SK-N-SH (cell line): Measurements from ENCODE around the gene SLC22A2. TPM values are rescaled to one million over a fixed set of nuclear protein-coding genes. Genes with fewer than 3 reads are reported as not detected.

Source experiments
- CTCF ChIA-PET: fragments of 300-600, 350-600 bp; formaldehyde crosslinking; extraction: SDS; loops from one replicate; lab custom pipeline; 2021; lab: Yijun Ruan, JAX
- POLR2A ChIA-PET: fragments of 350-600 bp; sonication (Branson Sonifier 250); formaldehyde crosslinking; extraction: SDS; loops from one replicate; lab custom pipeline; 2020; ENCODE audit warnings: antibody characterized with exemption, inconsistent platforms; lab: Yijun Ruan, JAX
- DNase-seq: peaks from one replicate; pipeline ENCODE4 v3.0.0; 2012
- H2AFZ ChIP-seq: fragments of 200-600 bp; sonication (generic); 2 replicates; pipeline ENCODE4 v1.8.1; 2016; ENCODE audit warnings: antibody characterized with exemption, mild to moderate bottlenecking, low read depth
- H3F3A ChIP-seq: fragments of 200-600 bp; sonication (generic); replicated peaks from 2 replicates; pipeline ENCODE3; 2016; ENCODE audit warnings: antibody characterized with exemption, mild to moderate bottlenecking; ENCODE audit not compliant: insufficient read depth
- H3K27ac ChIP-seq, 2 experiments: fragments of 200-500 bp in 1 of 2; fragments of 200-600 bp in 1 of 2; sonication (Bioruptor generic) in 1 of 2; sonication (generic), shearing (Covaris generic) in 1 of 2; 2 replicates each; pipeline versions ENCODE4 v1.5.1 to v1.6.1; 2014 to 2016; ENCODE audit warnings: low read depth in 2 of 2, inconsistent platforms in 1 of 2, low read length in 1 of 2, mild to moderate bottlenecking in 1 of 2, mixed read lengths in 1 of 2
- H3K27me3 ChIP-seq: fragments of 200-600 bp; sonication (generic), shearing (Covaris generic); 2 replicates; pipeline ENCODE4 v1.6.1; 2016; ENCODE audit warnings: mixed run types; ENCODE audit not compliant: insufficient read depth
- H3K36me3 ChIP-seq, 2 experiments: fragments of 200-500 bp in 1 of 2; fragments of 200-600 bp in 1 of 2; sonication (Bioruptor generic) in 1 of 2; sonication (generic) in 1 of 2; replicated peaks in 1 of 2; 2 replicates each; pipeline versions ENCODE3 to v1.5.1; 2014 to 2016; ENCODE audit warnings: low read length in 1 of 2, mild to moderate bottlenecking in 1 of 2; ENCODE audit not compliant: insufficient read depth in 2 of 2, control insufficient read depth in 1 of 2
- H3K4me1 ChIP-seq, 2 experiments: fragments of 200-500 bp in 1 of 2; fragments of 200-600 bp in 1 of 2; sonication (Bioruptor generic) in 1 of 2; sonication (generic), shearing (Covaris generic) in 1 of 2; 2 replicates each; pipeline versions ENCODE4 v1.5.1 to v1.6.1; 2014 to 2016; ENCODE audit warnings: low read depth in 1 of 2, low read length in 1 of 2, mixed run types in 1 of 2; ENCODE audit not compliant: insufficient read depth in 2 of 2, control insufficient read depth in 1 of 2
- H3K4me2 ChIP-seq: fragments of 200-600 bp; sonication (generic), shearing (Covaris generic); 2 replicates; pipeline ENCODE4 v1.6.1; 2017; ENCODE audit warnings: mixed run types
- H3K4me3 ChIP-seq, 2 experiments: fragments of 200-500 bp in 1 of 2; fragments of 200-600 bp in 1 of 2; sonication (Bioruptor generic) in 1 of 2; sonication (generic), shearing (Covaris generic) in 1 of 2; 2 replicates each; pipeline versions ENCODE4 v1.5.1 to v1.8.1; 2014 to 2016; ENCODE audit warnings: low read depth in 2 of 2, inconsistent platforms in 1 of 2, low read length in 1 of 2, mild to moderate bottlenecking in 1 of 2, mixed read lengths in 1 of 2, moderate library complexity in 1 of 2
- H3K79me2 ChIP-seq: fragments of 200-600 bp; sonication (generic); 2 replicates; pipeline ENCODE4 v1.8.1; 2017; ENCODE audit warnings: mild to moderate bottlenecking; ENCODE audit not compliant: insufficient read depth
- H3K9ac ChIP-seq: fragments of 200-600 bp; sonication (generic); 2 replicates; pipeline ENCODE4 v1.6.1; 2017; ENCODE audit warnings: mixed run types
- H3K9me2 ChIP-seq: fragments of 200-600 bp; sonication (generic); 2 replicates; pipeline ENCODE4 v1.6.1; 2017; ENCODE audit warnings: mixed run types
- H3K9me3 ChIP-seq: fragments of 200-600 bp; sonication (generic); 2 replicates; pipeline ENCODE4 v1.6.1; 2017; ENCODE audit warnings: mixed run types, mild to moderate bottlenecking, moderate library complexity
- H4K20me1 ChIP-seq: fragments of 200-600 bp; sonication (generic); 2 replicates; pipeline ENCODE4 v1.6.1; 2017; ENCODE audit warnings: mild to moderate bottlenecking, mixed run types; ENCODE audit not compliant: insufficient read depth
- CHD2 ChIP-seq: fragments of 150-350 bp; IDR thresholded peaks from 2 replicates; pipeline ENCODE4 v1.6.1; 2018; ENCODE audit warnings: low read length; ENCODE audit not compliant: partially characterized antibody
- ELF1 ChIP-seq: IDR thresholded peaks from 2 replicates; pipeline ENCODE4 v1.4.0; 2012
- EP300 ChIP-seq, 2 experiments: IDR thresholded peaks; 2 replicates each; pipeline versions ENCODE4 v1.4.0 to v1.6.1; 2012; ENCODE audit warnings: borderline replicate concordance in 1 of 2, low read depth in 1 of 2, low read length in 1 of 2
- EZH2phosphoT487 ChIP-seq: fragments of 200-600 bp; sonication (generic); IDR thresholded peaks from 2 replicates; pipeline ENCODE4 v1.6.1; 2017; ENCODE audit warnings: low read depth, mixed run types, mild to moderate bottlenecking, antibody characterized with exemption, moderate library complexity, borderline replicate concordance
- FOXM1 ChIP-seq: IDR thresholded peaks from 2 replicates; pipeline ENCODE4 v1.4.0; 2012; ENCODE audit warnings: low read depth, mild to moderate bottlenecking
- IRF3 ChIP-seq: fragments of 150-350 bp; IDR thresholded peaks from 2 replicates; pipeline ENCODE4 v1.6.1; 2016; ENCODE audit warnings: mild to moderate bottlenecking, low read depth, low read length
- MEF2A ChIP-seq: IDR thresholded peaks from 2 replicates; pipeline ENCODE4 v1.4.0; 2012; ENCODE audit warnings: low read depth, borderline replicate concordance
- NFIC ChIP-seq: IDR thresholded peaks from 2 replicates; pipeline ENCODE4 v1.4.0; 2012; ENCODE audit warnings: borderline replicate concordance
- NRF1 ChIP-seq: IDR thresholded peaks from 2 replicates; pipeline ENCODE4 v1.6.1; 2012; ENCODE audit warnings: low read depth, mild to moderate bottlenecking, low read length
- POLR2AphosphoS5 ChIP-seq: IDR thresholded peaks from 2 replicates; pipeline ENCODE4 v1.6.1; 2012; ENCODE audit warnings: low read depth, low read length
- REST ChIP-seq: IDR thresholded peaks from 2 replicates; pipeline ENCODE4 v1.6.1; 2012; ENCODE audit warnings: mild to moderate bottlenecking, low read depth, low read length, moderate library complexity
- RFX5 ChIP-seq: IDR thresholded peaks from 2 replicates; pipeline ENCODE4 v1.6.1; 2012; ENCODE audit warnings: mild to moderate bottlenecking, improper control_type of control experiment, low read length
- SMC3 ChIP-seq: IDR thresholded peaks from 2 replicates; pipeline ENCODE4 v1.6.1; 2012; ENCODE audit warnings: low read depth, low read length, improper control_type of control experiment
- TAF1 ChIP-seq: IDR thresholded peaks from 2 replicates; pipeline ENCODE4 v1.6.1; 2012; ENCODE audit warnings: low read depth, mild to moderate bottlenecking, low read length, moderate library complexity, borderline replicate concordance
- USF2 ChIP-seq: fragments of 150-350 bp; IDR thresholded peaks from 2 replicates; pipeline ENCODE4 v1.6.1; 2017; ENCODE audit warnings: antibody characterized with exemption, low read length, low read depth, borderline replicate concordance
- YY1 ChIP-seq: IDR thresholded peaks from 2 replicates; pipeline ENCODE4 v1.4.0; 2012; ENCODE audit warnings: low read depth, mild to moderate bottlenecking
- ZBTB33 ChIP-seq: IDR thresholded peaks from 2 replicates; pipeline ENCODE4 v1.4.0; 2012; ENCODE audit warnings: low read depth, borderline replicate concordance
- WGBS: methylation state at CpG from one replicate; pipeline ENCODE4 v1.1.6; 2017; ENCODE audit warnings: low lambda C conversion rate; 5-methylcytosine and 5-hydroxymethylcytosine counted together
- polyA plus RNA-seq, 3 experiments: library from polyadenylated mRNA; depleted of rRNA; stranded (reverse); fragments of >200 nt; gene quantifications; 2 replicates each; pipeline ENCODE4 v1.2.3, GENCODE V29; 2012
- TF ChIP-seq, protein P1 (sequence below): IDR thresholded peaks from 2 replicates; pipeline ENCODE4 v1.4.0; 2012; ENCODE audit warnings: low read depth, borderline replicate concordance
- TF ChIP-seq, protein P2 (sequence below): IDR thresholded peaks from 2 replicates; pipeline ENCODE4 v1.4.0; 2012; ENCODE audit warnings: low read depth

Gene SLC22A2
- polyA plus RNA-seq, 1 of the 3 experiments (the other 2 are of a cell fraction) = not detected

- no peaks in the 10 kb centered on the region for H4K20me1 ChIP-seq
- H3K4me3 ChIP-seq = no peak overlapping the region
- H3F3A ChIP-seq = peaks cover 3% of the 10 kb centered on the region
- H3K36me3 ChIP-seq = no peaks in the 10 kb centered on the region
- ChIA-PET CTCF (no interaction called here), POLR2A (no interaction called here)
- no peak overlapping the region for H3K27ac ChIP-seq
- peaks cover 10% of the 10 kb centered on the region; the same call in 1 of the 2 replicates for H3K27me3 ChIP-seq
- no peaks in the 10 kb centered on the region for H3K9me2 ChIP-seq
- H2AFZ ChIP-seq = no peak overlapping the region
- H3K79me2 ChIP-seq = no peaks in the 10 kb centered on the region
- no peak for DNase-seq
- TF ChIP-seq TAF1 = no peak
- TF ChIP-seq NRF1 = no peak
- no peak for TF ChIP-seq EZH2phosphoT487
- no peak for TF ChIP-seq YY1
- no peak for TF ChIP-seq EP300 (IDR thresholded peaks at IDR 0.05; ENCODE audit: borderline replicate concordance in 1 of 2, low read depth in 1 of 2, low read length in 1 of 2)
- no peak for TF ChIP-seq SMC3
- no peak for TF ChIP-seq RFX5
- TF ChIP-seq NFIC = no peak
- no peak for TF ChIP-seq IRF3
- no peak for TF ChIP-seq REST
- no peak for TF ChIP-seq CHD2
- H3K9ac ChIP-seq = no peak overlapping the region
- H3K4me2 ChIP-seq = no peak overlapping the region
- no peaks in the 10 kb centered on the region for H3K4me1 ChIP-seq
- no peaks in the 10 kb centered on the region for H3K9me3 ChIP-seq
- WGBS = 3% methylated on average over 3 of the region's 3 CpGs
These were observed 5.3 kb downstream of the SLC22A2 start for GRCh38 chr6:160253292-160253691.

DNA sequence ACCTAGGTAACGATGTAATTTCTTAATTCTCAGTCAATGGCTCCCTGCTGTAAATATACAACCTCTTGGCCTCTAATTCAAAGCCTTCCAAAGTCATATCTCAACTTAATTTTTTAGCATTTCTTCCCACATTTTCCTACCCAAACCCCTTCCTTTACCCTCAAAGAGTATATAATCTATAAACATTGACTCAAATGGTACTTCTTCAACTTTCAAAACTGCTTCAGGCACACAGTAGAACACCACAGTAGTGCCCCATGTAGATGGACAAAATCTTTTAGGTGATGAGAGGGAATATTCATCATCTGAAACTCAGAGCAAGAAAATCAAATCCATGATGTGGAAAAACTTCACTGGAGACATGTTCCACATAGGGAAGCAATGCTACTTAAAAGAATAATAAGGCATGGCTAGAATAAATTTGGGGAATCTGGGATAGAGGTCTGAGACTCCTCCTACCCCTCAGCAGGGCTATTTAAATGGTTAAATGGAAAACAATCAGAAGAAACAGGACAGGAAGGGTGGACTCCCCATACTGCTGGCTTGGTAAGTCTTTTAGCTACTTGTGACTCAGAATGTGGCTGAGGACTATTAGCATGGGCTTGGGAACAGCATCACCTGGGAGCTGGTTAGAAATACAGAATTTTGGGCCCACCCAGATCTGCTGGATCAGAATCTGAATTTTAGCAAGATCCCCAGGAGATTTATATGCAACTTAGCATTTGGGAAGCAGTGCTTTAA, 6.4 kb downstream of the SLC22A2 start:
- WGBS = 18% methylated on average over 1 of the region's 1 CpG
- no peak overlapping the region for H2AFZ ChIP-seq
- no peaks in the 10 kb centered on the region for H3K36me3 ChIP-seq
- H3F3A ChIP-seq = peaks cover 3% of the 10 kb centered on the region
- no peaks in the 10 kb centered on the region for H4K20me1 ChIP-seq
- H3K27me3 ChIP-seq = peaks cover 3% of the 10 kb centered on the region; the same call in 1 of the 2 replicates
- no peak for DNase-seq
- no peak overlapping the region for H3K4me3 ChIP-seq
- ChIA-PET POLR2A (no interaction called here), CTCF (no interaction called here)
- H3K79me2 ChIP-seq = no peaks in the 10 kb centered on the region
- no peaks in the 10 kb centered on the region for H3K9me3 ChIP-seq
- no peak overlapping the region for H3K4me2 ChIP-seq
- no peaks in the 10 kb centered on the region for H3K9me2 ChIP-seq
- no peak overlapping the region for H3K9ac ChIP-seq
- H3K27ac ChIP-seq = no peak overlapping the region
- no peaks in the 10 kb centered on the region for H3K4me1 ChIP-seq
- no peak for TF ChIP-seq ELF1
- no peak for TF ChIP-seq POLR2AphosphoS5
- TF ChIP-seq ZBTB33 = no peak
- TF ChIP-seq, protein P1, sequence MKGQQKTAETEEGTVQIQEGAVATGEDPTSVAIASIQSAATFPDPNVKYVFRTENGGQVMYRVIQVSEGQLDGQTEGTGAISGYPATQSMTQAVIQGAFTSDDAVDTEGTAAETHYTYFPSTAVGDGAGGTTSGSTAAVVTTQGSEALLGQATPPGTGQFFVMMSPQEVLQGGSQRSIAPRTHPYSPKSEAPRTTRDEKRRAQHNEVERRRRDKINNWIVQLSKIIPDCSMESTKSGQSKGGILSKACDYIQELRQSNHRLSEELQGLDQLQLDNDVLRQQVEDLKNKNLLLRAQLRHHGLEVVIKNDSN = no peak
- TF ChIP-seq, protein P2, sequence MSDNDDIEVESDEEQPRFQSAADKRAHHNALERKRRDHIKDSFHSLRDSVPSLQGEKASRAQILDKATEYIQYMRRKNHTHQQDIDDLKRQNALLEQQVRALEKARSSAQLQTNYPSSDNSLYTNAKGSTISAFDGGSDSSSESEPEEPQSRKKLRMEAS = no peak
- TF ChIP-seq NRF1 = no peak
- TF ChIP-seq YY1 = no peak
- TF ChIP-seq FOXM1 = no peak
- TF ChIP-seq USF2 = no peak
- no peak for TF ChIP-seq MEF2A
